Adrenal gland (tissue), 5 donors: ENCODE measurements around the gene TXNRD2.

Experiments
- CTCF ChIP-seq, 6 experiments: fragments of 450-650 bp in 4 of 6; fragments of 200-600 bp in 2 of 6; sonication (generic) in 1 of 6; IDR thresholded peaks; 1 replicate in 5 of 6; 2 replicates in 1 of 6; pipeline versions ENCODE4 v1.5.1 to v1.8.0; 2016 to 2021; ENCODE audit warnings: antibody characterized with exemption in 6 of 6, mild to moderate bottlenecking in 2 of 6, moderate library complexity in 1 of 6
- POLR2A ChIP-seq, 2 donors: fragments of 450-650 bp; IDR thresholded peaks; one replicate each; pipeline ENCODE4 v1.6.1; 2017; ENCODE audit warnings: antibody characterized with exemption in 2 of 2, mild to moderate bottlenecking in 2 of 2, moderate library complexity in 1 of 2
- donor health status: DM: no; HTN: no; CAD: no.

- no peak for TF ChIP-seq CTCF (IDR thresholded peaks at IDR 0.05)
- TF ChIP-seq POLR2A (IDR thresholded peaks at IDR 0.05) = no peak
These were observed 67.7 kb downstream of the TXNRD2 start for GRCh38 chr22:19873960-19874306.
